GM06990 (cell line): ENCODE data around the gene NUDCD3.

ENCODE experiments used
- DNase-seq: peaks from one replicate; pipeline ENCODE4 v3.0.0-alpha.2; 2011; ENCODE audit not compliant: insufficient read length; ENCODE audit errors: extremely low read depth
- H3K27me3 ChIP-seq: replicated peaks from 2 replicates; pipeline ENCODE4 v1.6.0; 2011; ENCODE audit warnings: low read length; ENCODE audit not compliant: control insufficient read depth, insufficient read depth
- H3K36me3 ChIP-seq: 2 replicates; pipeline ENCODE4 v1.5.1; 2011; ENCODE audit warnings: low read length; ENCODE audit not compliant: control insufficient read depth, insufficient read depth
- H3K4me3 ChIP-seq: replicated peaks from 2 replicates; pipeline ENCODE4 v1.5.1; 2011; ENCODE audit warnings: low read depth, mild to moderate bottlenecking, control low read depth, low read length
- TF ChIP-seq, protein P1 (sequence below): IDR thresholded peaks from 2 replicates; pipeline ENCODE4 v1.5.1; 2011; ENCODE audit warnings: low read length, control low read depth, mild to moderate bottlenecking, inconsistent platforms; ENCODE audit not compliant: insufficient read depth, poor library complexity, severe bottlenecking

NUDCD3 gene

DNA sequence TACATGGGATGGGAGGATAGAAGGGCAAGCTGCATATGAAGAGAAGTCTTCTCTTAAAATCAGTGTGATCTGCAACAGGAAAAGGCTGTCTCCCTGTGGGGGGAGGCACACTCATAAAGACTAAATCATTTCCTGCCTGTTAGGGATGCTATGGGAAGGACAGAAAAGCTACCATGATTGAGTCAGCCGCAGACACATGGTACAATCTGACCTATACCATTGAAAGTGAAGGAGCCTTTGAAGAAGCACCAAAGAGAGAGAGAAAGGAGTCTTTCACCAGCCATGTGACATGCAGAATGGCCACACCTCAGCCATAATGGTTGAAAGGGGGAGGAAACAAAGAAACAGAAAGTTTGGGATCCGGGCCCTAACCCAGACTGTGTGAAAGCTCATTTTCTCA is 29.1 kb downstream of the NUDCD3 start:
- H3K27me3 ChIP-seq = no peaks in the 10 kb centered on the region
- no peak overlapping the region for H3K4me3 ChIP-seq
- TF ChIP-seq, protein P1, sequence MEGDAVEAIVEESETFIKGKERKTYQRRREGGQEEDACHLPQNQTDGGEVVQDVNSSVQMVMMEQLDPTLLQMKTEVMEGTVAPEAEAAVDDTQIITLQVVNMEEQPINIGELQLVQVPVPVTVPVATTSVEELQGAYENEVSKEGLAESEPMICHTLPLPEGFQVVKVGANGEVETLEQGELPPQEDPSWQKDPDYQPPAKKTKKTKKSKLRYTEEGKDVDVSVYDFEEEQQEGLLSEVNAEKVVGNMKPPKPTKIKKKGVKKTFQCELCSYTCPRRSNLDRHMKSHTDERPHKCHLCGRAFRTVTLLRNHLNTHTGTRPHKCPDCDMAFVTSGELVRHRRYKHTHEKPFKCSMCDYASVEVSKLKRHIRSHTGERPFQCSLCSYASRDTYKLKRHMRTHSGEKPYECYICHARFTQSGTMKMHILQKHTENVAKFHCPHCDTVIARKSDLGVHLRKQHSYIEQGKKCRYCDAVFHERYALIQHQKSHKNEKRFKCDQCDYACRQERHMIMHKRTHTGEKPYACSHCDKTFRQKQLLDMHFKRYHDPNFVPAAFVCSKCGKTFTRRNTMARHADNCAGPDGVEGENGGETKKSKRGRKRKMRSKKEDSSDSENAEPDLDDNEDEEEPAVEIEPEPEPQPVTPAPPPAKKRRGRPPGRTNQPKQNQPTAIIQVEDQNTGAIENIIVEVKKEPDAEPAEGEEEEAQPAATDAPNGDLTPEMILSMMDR = no peak
- peaks cover 2% of the 10 kb centered on the region for H3K36me3 ChIP-seq
- DNase-seq = peak; percentile 29

- Histone ChIP-seq H3K27me3 (no peaks in the 10 kb centered on the region), H3K4me3 (peak overlapping the region; percentile 33; the same call in 1 of the 2 replicates), H3K36me3 (peaks cover 2% of the 10 kb centered on the region)
- DNase-seq = peak; percentile 38
- TF ChIP-seq, protein P1 = no peak
Measured at GRCh38 chr7:44460325-44460724, 30.1 kb downstream of the NUDCD3 start.

GRCh38 chr7:44455155-44455554 is 35.3 kb downstream of the NUDCD3 start:
- Histone ChIP-seq H3K36me3 (peaks cover 5% of the 10 kb centered on the region), H3K27me3 (no peaks in the 10 kb centered on the region), H3K4me3 (no peak overlapping the region)
- no peak for DNase-seq
- TF ChIP-seq, protein P1 = no peak

GRCh38 chr7:44454348-44454747 is 36.1 kb downstream of the NUDCD3 start:
- Histone ChIP-seq H3K27me3 (no peaks in the 10 kb centered on the region), H3K36me3 (peaks cover 5% of the 10 kb centered on the region), H3K4me3 (no peak overlapping the region)
- TF ChIP-seq, protein P1 = no peak
- no peak for DNase-seq

- Histone ChIP-seq H3K27me3 (no peaks in the 10 kb centered on the region), H3K4me3 (no peak overlapping the region), H3K36me3 (peaks cover 7% of the 10 kb centered on the region)
- DNase-seq = no peak
- TF ChIP-seq, protein P1 = no peak
Measured at GRCh38 chr7:44451123-44451522, 39.3 kb downstream of the NUDCD3 start.

DNA sequence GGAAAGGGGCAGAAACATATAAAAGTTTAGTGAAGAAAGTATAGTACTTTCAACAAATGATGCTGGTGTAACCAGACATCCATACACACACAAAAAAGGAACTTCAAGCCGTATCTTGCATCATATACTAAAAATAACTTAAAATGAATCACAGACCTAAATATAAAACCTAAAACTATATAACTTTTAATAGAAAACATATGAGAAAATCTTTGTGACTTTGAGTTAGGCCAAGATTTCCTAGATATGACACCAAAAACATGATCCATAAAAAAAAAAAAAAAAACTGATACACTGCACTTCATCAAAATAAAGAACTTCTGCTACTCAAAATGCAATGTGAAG is 40.9 kb downstream of the NUDCD3 start:
- DNase-seq = no peak
- H3K36me3 ChIP-seq = peaks cover 11% of the 10 kb centered on the region
- TF ChIP-seq, protein P1 = no peak
- H3K27me3 ChIP-seq = no peaks in the 10 kb centered on the region
- no peak overlapping the region for H3K4me3 ChIP-seq
